HEK293 (cell line): ENCODE results near the gene FGFR2.

Experiments used
- FEZF1 ChIP-seq: fragments of 450-650 bp; formaldehyde crosslinking; IDR thresholded peaks from 2 replicates; pipeline ENCODE4 v1.5.1; 2016; ENCODE audit warnings: missing biosample characterization, missing genetic modification characterization
- HOXC10 ChIP-seq: sonication (generic); formaldehyde crosslinking; IDR thresholded peaks from 2 replicates; pipeline ENCODE4 v1.8.1; 2023; ENCODE audit warnings: mild to moderate bottlenecking, missing genetic modification reagents
- SP3 ChIP-seq: fragments of 450-650 bp; formaldehyde crosslinking; IDR thresholded peaks from 2 replicates; pipeline ENCODE4 v1.5.1; 2016; ENCODE audit warnings: missing biosample characterization, missing genetic modification characterization
- SP7 ChIP-seq: fragments of 450-650 bp; formaldehyde crosslinking; IDR thresholded peaks from 2 replicates; pipeline ENCODE4 v1.5.1; 2016; ENCODE audit warnings: missing biosample characterization, missing genetic modification characterization
- YY1 ChIP-seq: fragments of 450-650 bp; formaldehyde crosslinking; IDR thresholded peaks from 2 replicates; pipeline ENCODE4 v1.5.1; 2018; ENCODE audit warnings: missing biosample characterization, missing genetic modification characterization
- ZBTB1 ChIP-seq: fragments of 450-650 bp; formaldehyde crosslinking; IDR thresholded peaks from 2 replicates; pipeline ENCODE4 v1.5.1; 2016; ENCODE audit warnings: missing biosample characterization, missing genetic modification characterization
- ZNF221 ChIP-seq: fragments of 450-650 bp; formaldehyde crosslinking; IDR thresholded peaks from 2 replicates; pipeline ENCODE4 v1.5.1; 2017; ENCODE audit warnings: missing biosample characterization, missing genetic modification characterization, borderline replicate concordance
- ZNF404 ChIP-seq: fragments of 450-650 bp; formaldehyde crosslinking; IDR thresholded peaks from 2 replicates; pipeline ENCODE4 v1.5.1; 2017; ENCODE audit warnings: missing biosample characterization, missing genetic modification characterization
- ZNF549 ChIP-seq: fragments of 450-650 bp; IDR thresholded peaks from 2 replicates; pipeline ENCODE4 v1.5.1; 2018; ENCODE audit warnings: missing biosample characterization, missing genetic modification characterization, mild to moderate bottlenecking, inconsistent platforms, moderate library complexity
- ZNF558 ChIP-seq: fragments of 450-650 bp; formaldehyde crosslinking; IDR thresholded peaks from 2 replicates; pipeline ENCODE4 v1.5.1; 2016; ENCODE audit warnings: missing biosample characterization, missing genetic modification characterization
- ZNF560 ChIP-seq: fragments of 450-650 bp; formaldehyde crosslinking; IDR thresholded peaks from 2 replicates; pipeline ENCODE4 v1.5.1; 2017; ENCODE audit warnings: missing biosample characterization, missing genetic modification characterization, borderline replicate concordance
- ZNF707 ChIP-seq: fragments of 450-650 bp; formaldehyde crosslinking; IDR thresholded peaks from 2 replicates; pipeline ENCODE4 v1.5.1; 2016; ENCODE audit warnings: missing biosample characterization, missing genetic modification characterization
- ZSCAN30 ChIP-seq: fragments of 450-650 bp; IDR thresholded peaks from 2 replicates; pipeline ENCODE4 v1.5.1; 2018; ENCODE audit warnings: missing biosample characterization, mild to moderate bottlenecking, missing genetic modification characterization, moderate library complexity
- TF ChIP-seq, protein P1 (sequence below): fragments of 450-650 bp; formaldehyde crosslinking; IDR thresholded peaks from 2 replicates; pipeline ENCODE4 v1.5.1; 2016; ENCODE audit warnings: missing biosample characterization, missing genetic modification characterization
- TF ChIP-seq, protein P2 (sequence below): fragments of 450-650 bp; formaldehyde crosslinking; IDR thresholded peaks from 2 replicates; pipeline ENCODE4 v1.5.1; 2017; ENCODE audit warnings: missing biosample characterization, missing genetic modification characterization
- TF ChIP-seq, protein P3 (sequence below): fragments of 450-650 bp; formaldehyde crosslinking; IDR thresholded peaks from 2 replicates; pipeline ENCODE4 v1.5.1; 2016; ENCODE audit warnings: missing biosample characterization, missing genetic modification characterization, low read depth
- TF ChIP-seq, protein P4 (sequence below): fragments of 450-650 bp; formaldehyde crosslinking; IDR thresholded peaks from 2 replicates; pipeline ENCODE4 v1.5.1; 2016; ENCODE audit warnings: missing biosample characterization, missing genetic modification characterization
- TF ChIP-seq, protein P5 (sequence below): fragments of 450-650 bp; formaldehyde crosslinking; IDR thresholded peaks from 2 replicates; pipeline ENCODE4 v1.5.1; 2016; ENCODE audit warnings: missing biosample characterization, missing genetic modification characterization
- TF ChIP-seq, protein P6 (sequence below): fragments of 450-650 bp; IDR thresholded peaks from 2 replicates; pipeline ENCODE4 v1.5.1; 2018; ENCODE audit warnings: missing biosample characterization, missing genetic modification characterization
- TF ChIP-seq, protein P7 (sequence below): fragments of 450-650 bp; formaldehyde crosslinking; IDR thresholded peaks from 2 replicates; pipeline ENCODE4 v1.5.1; 2016; ENCODE audit warnings: missing biosample characterization, missing genetic modification characterization

FGFR2 gene

DNA sequence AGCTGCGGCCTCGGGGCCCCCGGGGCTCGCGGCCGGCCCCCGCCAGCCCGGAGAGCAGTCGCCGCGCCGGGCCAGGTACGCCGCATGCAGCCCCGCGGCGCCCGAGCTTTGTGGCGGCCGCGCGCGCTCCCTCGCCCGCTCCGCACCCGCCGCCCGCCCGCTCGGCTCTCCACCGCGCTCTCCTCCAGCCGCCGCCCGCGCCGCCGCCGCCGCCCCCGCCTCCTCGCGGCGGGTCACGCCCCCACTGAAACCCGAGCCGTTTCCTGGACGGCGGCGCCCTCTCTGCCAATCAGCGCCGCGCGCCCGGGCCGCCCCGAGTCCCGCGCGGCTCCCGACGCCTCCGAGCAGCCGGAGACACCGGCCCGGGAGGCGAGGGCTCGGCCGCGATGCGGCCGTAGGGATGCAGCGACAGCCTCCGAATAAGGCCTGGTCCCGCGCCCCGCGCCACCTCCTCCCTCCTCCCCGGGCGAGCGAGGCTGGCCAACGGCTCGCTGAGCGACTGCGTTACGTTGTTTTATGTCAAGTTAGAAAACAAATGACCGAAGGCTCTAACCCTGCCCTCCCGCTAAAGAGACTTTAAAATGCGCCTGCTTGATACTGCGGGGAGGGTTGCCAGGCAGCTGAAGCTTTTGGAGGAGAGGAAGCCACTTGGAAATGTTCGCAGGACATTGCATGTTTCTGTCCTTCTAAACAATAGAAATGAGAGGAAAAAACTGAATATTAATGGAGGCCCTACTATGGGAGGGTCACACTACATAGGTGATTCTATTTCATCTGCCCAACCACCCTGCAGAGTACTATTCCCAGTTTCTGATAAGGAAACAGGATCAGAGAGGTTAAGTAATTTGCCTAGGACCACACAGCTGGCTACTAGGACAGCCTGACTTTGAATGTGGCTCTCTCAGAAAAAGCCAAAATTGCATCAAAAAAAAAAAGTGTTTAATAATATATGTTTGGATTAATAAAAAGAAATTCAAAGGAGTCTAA, at the start of gene FGFR2 (continued):
- TF ChIP-seq, protein P1, sequence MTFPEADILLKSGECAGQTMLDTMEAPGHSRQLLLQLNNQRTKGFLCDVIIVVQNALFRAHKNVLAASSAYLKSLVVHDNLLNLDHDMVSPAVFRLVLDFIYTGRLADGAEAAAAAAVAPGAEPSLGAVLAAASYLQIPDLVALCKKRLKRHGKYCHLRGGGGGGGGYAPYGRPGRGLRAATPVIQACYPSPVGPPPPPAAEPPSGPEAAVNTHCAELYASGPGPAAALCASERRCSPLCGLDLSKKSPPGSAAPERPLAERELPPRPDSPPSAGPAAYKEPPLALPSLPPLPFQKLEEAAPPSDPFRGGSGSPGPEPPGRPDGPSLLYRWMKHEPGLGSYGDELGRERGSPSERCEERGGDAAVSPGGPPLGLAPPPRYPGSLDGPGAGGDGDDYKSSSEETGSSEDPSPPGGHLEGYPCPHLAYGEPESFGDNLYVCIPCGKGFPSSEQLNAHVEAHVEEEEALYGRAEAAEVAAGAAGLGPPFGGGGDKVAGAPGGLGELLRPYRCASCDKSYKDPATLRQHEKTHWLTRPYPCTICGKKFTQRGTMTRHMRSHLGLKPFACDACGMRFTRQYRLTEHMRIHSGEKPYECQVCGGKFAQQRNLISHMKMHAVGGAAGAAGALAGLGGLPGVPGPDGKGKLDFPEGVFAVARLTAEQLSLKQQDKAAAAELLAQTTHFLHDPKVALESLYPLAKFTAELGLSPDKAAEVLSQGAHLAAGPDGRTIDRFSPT (tag by site-specific recombination): no peak
- TF ChIP-seq ZNF560 (no peak), ZNF221 (tag by site-specific recombination) (no peak; the same call in 1 of the 2 replicates), ZNF549 (tag by site-specific recombination) (no peak), ZNF558 (tag by site-specific recombination) (no peak), ZSCAN30 (peak; percentile 56), ZNF404 (tag by site-specific recombination) (no peak), ZNF707 (tag by site-specific recombination) (no peak), HOXC10 (no peak), SP3 (no peak), FEZF1 (tag by site-specific recombination) (no peak), SP7 (tag by site-specific recombination) (no peak; the same call in 1 of the 2 replicates), YY1 (no peak), ZBTB1 (no peak)
- TF ChIP-seq, protein P2, sequence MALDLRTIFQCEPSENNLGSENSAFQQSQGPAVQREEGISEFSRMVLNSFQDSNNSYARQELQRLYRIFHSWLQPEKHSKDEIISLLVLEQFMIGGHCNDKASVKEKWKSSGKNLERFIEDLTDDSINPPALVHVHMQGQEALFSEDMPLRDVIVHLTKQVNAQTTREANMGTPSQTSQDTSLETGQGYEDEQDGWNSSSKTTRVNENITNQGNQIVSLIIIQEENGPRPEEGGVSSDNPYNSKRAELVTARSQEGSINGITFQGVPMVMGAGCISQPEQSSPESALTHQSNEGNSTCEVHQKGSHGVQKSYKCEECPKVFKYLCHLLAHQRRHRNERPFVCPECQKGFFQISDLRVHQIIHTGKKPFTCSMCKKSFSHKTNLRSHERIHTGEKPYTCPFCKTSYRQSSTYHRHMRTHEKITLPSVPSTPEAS (tag by site-specific recombination): no peak
- TF ChIP-seq, protein P3, sequence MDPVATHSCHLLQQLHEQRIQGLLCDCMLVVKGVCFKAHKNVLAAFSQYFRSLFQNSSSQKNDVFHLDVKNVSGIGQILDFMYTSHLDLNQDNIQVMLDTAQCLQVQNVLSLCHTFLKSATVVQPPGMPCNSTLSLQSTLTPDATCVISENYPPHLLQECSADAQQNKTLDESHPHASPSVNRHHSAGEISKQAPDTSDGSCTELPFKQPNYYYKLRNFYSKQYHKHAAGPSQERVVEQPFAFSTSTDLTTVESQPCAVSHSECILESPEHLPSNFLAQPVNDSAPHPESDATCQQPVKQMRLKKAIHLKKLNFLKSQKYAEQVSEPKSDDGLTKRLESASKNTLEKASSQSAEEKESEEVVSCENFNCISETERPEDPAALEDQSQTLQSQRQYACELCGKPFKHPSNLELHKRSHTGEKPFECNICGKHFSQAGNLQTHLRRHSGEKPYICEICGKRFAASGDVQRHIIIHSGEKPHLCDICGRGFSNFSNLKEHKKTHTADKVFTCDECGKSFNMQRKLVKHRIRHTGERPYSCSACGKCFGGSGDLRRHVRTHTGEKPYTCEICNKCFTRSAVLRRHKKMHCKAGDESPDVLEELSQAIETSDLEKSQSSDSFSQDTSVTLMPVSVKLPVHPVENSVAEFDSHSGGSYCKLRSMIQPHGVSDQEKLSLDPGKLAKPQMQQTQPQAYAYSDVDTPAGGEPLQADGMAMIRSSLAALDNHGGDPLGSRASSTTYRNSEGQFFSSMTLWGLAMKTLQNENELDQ (tag by site-specific recombination): no peak
- TF ChIP-seq, protein P4, sequence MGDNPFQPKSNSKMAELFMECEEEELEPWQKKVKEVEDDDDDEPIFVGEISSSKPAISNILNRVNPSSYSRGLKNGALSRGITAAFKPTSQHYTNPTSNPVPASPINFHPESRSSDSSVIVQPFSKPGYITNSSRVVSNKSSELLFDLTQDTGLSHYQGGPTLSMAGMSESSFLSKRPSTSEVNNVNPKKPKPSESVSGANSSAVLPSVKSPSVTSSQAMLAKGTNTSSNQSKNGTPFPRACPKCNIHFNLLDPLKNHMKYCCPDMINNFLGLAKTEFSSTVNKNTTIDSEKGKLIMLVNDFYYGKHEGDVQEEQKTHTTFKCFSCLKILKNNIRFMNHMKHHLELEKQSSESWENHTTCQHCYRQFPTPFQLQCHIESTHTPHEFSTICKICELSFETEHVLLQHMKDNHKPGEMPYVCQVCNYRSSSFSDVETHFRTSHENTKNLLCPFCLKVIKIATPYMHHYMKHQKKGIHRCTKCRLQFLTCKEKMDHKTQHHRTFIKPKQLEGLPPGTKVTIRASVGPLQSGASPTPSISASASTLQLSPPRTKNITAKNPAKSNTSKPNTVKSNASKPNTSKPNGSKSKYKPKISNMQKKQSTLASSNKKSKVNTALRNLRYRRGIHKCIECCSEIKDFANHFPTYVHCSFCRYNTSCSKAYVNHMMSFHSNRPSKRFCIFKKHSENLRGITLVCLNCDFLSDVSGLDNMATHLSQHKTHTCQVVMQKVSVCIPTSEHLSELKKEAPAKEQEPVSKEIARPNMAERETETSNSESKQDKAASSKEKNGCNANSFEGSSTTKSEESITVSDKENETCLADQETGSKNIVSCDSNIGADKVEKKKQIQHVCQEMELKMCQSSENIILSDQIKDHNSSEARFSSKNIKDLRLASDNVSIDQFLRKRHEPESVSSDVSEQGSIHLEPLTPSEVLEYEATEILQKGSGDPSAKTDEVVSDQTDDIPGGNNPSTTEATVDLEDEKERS (tag by site-specific recombination): no peak
- TF ChIP-seq, protein P5, sequence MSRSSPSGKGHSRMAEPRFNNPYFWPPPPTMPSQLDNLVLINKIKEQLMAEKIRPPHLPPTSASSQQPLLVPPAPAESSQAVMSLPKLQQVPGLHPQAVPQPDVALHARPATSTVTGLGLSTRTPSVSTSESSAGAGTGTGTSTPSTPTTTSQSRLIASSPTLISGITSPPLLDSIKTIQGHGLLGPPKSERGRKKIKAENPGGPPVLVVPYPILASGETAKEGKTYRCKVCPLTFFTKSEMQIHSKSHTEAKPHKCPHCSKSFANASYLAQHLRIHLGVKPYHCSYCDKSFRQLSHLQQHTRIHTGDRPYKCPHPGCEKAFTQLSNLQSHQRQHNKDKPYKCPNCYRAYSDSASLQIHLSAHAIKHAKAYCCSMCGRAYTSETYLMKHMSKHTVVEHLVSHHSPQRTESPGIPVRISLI (tag by site-specific recombination): no peak
- TF ChIP-seq, protein P6, sequence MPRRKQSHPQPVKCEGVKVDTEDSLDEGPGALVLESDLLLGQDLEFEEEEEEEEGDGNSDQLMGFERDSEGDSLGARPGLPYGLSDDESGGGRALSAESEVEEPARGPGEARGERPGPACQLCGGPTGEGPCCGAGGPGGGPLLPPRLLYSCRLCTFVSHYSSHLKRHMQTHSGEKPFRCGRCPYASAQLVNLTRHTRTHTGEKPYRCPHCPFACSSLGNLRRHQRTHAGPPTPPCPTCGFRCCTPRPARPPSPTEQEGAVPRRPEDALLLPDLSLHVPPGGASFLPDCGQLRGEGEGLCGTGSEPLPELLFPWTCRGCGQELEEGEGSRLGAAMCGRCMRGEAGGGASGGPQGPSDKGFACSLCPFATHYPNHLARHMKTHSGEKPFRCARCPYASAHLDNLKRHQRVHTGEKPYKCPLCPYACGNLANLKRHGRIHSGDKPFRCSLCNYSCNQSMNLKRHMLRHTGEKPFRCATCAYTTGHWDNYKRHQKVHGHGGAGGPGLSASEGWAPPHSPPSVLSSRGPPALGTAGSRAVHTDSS (tag by site-specific recombination): no peak
- TF ChIP-seq, protein P7, sequence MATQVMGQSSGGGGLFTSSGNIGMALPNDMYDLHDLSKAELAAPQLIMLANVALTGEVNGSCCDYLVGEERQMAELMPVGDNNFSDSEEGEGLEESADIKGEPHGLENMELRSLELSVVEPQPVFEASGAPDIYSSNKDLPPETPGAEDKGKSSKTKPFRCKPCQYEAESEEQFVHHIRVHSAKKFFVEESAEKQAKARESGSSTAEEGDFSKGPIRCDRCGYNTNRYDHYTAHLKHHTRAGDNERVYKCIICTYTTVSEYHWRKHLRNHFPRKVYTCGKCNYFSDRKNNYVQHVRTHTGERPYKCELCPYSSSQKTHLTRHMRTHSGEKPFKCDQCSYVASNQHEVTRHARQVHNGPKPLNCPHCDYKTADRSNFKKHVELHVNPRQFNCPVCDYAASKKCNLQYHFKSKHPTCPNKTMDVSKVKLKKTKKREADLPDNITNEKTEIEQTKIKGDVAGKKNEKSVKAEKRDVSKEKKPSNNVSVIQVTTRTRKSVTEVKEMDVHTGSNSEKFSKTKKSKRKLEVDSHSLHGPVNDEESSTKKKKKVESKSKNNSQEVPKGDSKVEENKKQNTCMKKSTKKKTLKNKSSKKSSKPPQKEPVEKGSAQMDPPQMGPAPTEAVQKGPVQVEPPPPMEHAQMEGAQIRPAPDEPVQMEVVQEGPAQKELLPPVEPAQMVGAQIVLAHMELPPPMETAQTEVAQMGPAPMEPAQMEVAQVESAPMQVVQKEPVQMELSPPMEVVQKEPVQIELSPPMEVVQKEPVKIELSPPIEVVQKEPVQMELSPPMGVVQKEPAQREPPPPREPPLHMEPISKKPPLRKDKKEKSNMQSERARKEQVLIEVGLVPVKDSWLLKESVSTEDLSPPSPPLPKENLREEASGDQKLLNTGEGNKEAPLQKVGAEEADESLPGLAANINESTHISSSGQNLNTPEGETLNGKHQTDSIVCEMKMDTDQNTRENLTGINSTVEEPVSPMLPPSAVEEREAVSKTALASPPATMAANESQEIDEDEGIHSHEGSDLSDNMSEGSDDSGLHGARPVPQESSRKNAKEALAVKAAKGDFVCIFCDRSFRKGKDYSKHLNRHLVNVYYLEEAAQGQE (tag by site-specific recombination): no peak
